Vagina (tissue), 2 donors: ENCODE measurements around the gene SP7. TPM values are rescaled to one million over a fixed set of nuclear protein-coding genes. Genes with fewer than 3 reads are reported as not detected.

ENCODE experiments used
- DNase-seq, 2 donors: peaks; one replicate each; pipeline ENCODE4 v3.0.0-alpha.2; 2017; ENCODE audit errors: extremely low spot score in 2 of 2
- H3K27ac ChIP-seq: fragments of 200-600 bp; sonication (generic); one replicate; pipeline ENCODE4 v1.5.1; 2019
- H3K27me3 ChIP-seq: fragments of 200-600 bp; sonication (generic); one replicate; pipeline ENCODE4 v1.5.1; 2019
- H3K36me3 ChIP-seq, 2 donors: fragments of 200-600 bp; sonication (generic); one replicate each; pipeline ENCODE4 v1.5.1; 2017 to 2019
- H3K4me1 ChIP-seq: fragments of 200-600 bp; sonication (generic); one replicate; pipeline ENCODE4 v1.5.1; 2019
- H3K4me3 ChIP-seq, 2 donors: fragments of 200-600 bp; sonication (generic); 1 replicate in 1 of 2; 2 replicates in 1 of 2; pipeline ENCODE4 v1.5.1; 2016 to 2019
- H3K9me3 ChIP-seq: fragments of 200-600 bp; sonication (generic); one replicate; pipeline ENCODE4 v1.5.1; 2019
- POLR2A ChIP-seq, 2 donors: fragments of 450-650 bp; IDR thresholded peaks; one replicate each; pipeline ENCODE4 v1.6.1; 2017; ENCODE audit warnings: antibody characterized with exemption in 2 of 2, mild to moderate bottlenecking in 2 of 2, moderate library complexity in 2 of 2
- POLR2AphosphoS5 ChIP-seq, 2 donors: sonication (generic); formaldehyde crosslinking; IDR thresholded peaks; one replicate each; pipeline ENCODE4 v1.9.0; 2017; ENCODE audit warnings: antibody characterized with exemption in 2 of 2, mild to moderate bottlenecking in 2 of 2, low read depth in 1 of 2; ENCODE audit not compliant: insufficient read depth in 1 of 2
- intact Hi-C: fragments of 100-400 bp; cut with DNase I; formaldehyde crosslinking; loops from one replicate; pipeline ENCODE4 v1.15.1; 2023
- total RNA-seq: library from RNA; depleted of rRNA; stranded (reverse); fragments of >200 nt; gene quantifications from one replicate; pipeline ENCODE4 v1.2.3, GENCODE V29; 2016
- TF ChIP-seq, protein P1 (sequence below), 3 experiments: fragments of 450-650 bp in 2 of 3; fragments of 200-600 bp in 1 of 3; sonication (generic) in 1 of 3; IDR thresholded peaks; one replicate each; pipeline ENCODE4 v1.5.1; 2017 to 2019; ENCODE audit warnings: antibody characterized with exemption in 3 of 3, mild to moderate bottlenecking in 2 of 3, moderate library complexity in 2 of 3

SP7 gene
- total RNA-seq, 1 donor from 2014 or later = not detected

GRCh38 chr12:53340398-53340797 is 4.2 kb upstream of the SP7 start:
- intact Hi-C loops = no loop called here

GRCh38 chr12:53338916-53339315 is 2.8 kb upstream of the SP7 start:
- no peak for DNase-seq
- intact Hi-C loops = no loop called here
- Histone ChIP-seq H3K9me3 (no peaks in the 10 kb centered on the region), H3K36me3 (no peaks in the 10 kb centered on the region), H3K4me3 (no peak overlapping the region), H3K4me1 (no peaks in the 10 kb centered on the region), H3K27me3 (peaks cover 8% of the 10 kb centered on the region), H3K27ac (no peak overlapping the region)
- TF ChIP-seq, protein P1, sequence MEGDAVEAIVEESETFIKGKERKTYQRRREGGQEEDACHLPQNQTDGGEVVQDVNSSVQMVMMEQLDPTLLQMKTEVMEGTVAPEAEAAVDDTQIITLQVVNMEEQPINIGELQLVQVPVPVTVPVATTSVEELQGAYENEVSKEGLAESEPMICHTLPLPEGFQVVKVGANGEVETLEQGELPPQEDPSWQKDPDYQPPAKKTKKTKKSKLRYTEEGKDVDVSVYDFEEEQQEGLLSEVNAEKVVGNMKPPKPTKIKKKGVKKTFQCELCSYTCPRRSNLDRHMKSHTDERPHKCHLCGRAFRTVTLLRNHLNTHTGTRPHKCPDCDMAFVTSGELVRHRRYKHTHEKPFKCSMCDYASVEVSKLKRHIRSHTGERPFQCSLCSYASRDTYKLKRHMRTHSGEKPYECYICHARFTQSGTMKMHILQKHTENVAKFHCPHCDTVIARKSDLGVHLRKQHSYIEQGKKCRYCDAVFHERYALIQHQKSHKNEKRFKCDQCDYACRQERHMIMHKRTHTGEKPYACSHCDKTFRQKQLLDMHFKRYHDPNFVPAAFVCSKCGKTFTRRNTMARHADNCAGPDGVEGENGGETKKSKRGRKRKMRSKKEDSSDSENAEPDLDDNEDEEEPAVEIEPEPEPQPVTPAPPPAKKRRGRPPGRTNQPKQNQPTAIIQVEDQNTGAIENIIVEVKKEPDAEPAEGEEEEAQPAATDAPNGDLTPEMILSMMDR (IDR thresholded peaks at IDR 0.05) = no peak
- TF ChIP-seq POLR2AphosphoS5 (IDR thresholded peaks at IDR 0.05; ENCODE audit: insufficient read depth in 1 of 2, low read depth in 1 of 2) (no peak), POLR2A (IDR thresholded peaks at IDR 0.05) (no peak)

More at GRCh38 chr12:53340398-53340797, 4.2 kb upstream of the SP7 start:
- H3K9me3 ChIP-seq = no peaks in the 10 kb centered on the region
- no peak overlapping the region for H3K27ac ChIP-seq
- no peaks in the 10 kb centered on the region for H3K36me3 ChIP-seq
- H3K4me3 ChIP-seq = no peak overlapping the region
- no peak for DNase-seq
- peaks cover 8% of the 10 kb centered on the region for H3K27me3 ChIP-seq
- TF ChIP-seq, protein P1 (IDR thresholded peaks at IDR 0.05) = no peak
- no peak for TF ChIP-seq POLR2AphosphoS5 (IDR thresholded peaks at IDR 0.05; ENCODE audit: insufficient read depth in 1 of 2, low read depth in 1 of 2)
- TF ChIP-seq POLR2A (IDR thresholded peaks at IDR 0.05) = no peak
- H3K4me1 ChIP-seq = peaks cover 9% of the 10 kb centered on the region

- H3K4me3 ChIP-seq = no peak overlapping the region
- no peaks in the 10 kb centered on the region for H3K36me3 ChIP-seq
- no peaks in the 10 kb centered on the region for H3K9me3 ChIP-seq
- peaks cover 8% of the 10 kb centered on the region for H3K27me3 ChIP-seq
- H3K4me1 ChIP-seq = no peaks in the 10 kb centered on the region
- intact Hi-C loops = no loop called here
- no peak for DNase-seq
- H3K27ac ChIP-seq = no peak overlapping the region
- TF ChIP-seq POLR2A (IDR thresholded peaks at IDR 0.05) (no peak), POLR2AphosphoS5 (IDR thresholded peaks at IDR 0.05; ENCODE audit: insufficient read depth in 1 of 2, low read depth in 1 of 2) (no peak)
- TF ChIP-seq, protein P1 (IDR thresholded peaks at IDR 0.05) = no peak
Measured at GRCh38 chr12:53338017-53338416, 1.9 kb upstream of the SP7 start.

DNA sequence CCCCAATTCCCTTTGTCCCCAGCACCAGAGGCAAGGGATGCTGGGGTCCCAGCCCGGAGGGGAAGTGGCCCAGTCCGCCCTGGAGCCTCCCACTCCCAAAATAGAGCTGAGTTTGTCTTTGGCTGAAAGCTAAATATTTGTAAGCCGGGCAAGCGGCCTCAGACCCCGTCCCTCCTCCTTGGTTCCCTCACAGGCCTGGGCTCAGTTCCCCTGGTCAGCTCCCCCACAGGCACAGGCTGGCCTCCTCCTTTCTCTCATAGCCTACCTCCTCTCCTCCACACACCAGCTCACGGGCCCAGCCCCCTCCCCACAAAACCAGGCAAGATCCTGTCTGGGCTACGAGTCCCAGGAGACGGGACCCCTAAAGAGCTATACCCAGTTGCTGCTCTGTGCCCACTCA is 1.3 kb downstream of the SP7 start:
- intact Hi-C loops = no loop called here
- DNase-seq = no peak
- Histone ChIP-seq H3K27ac (no peak overlapping the region), H3K27me3 (peaks cover 8% of the 10 kb centered on the region), H3K36me3 (no peaks in the 10 kb centered on the region), H3K9me3 (no peaks in the 10 kb centered on the region), H3K4me1 (no peaks in the 10 kb centered on the region), H3K4me3 (no peak overlapping the region)
- TF ChIP-seq, protein P1 (IDR thresholded peaks at IDR 0.05) = no peak
- no peak for TF ChIP-seq POLR2A (IDR thresholded peaks at IDR 0.05)
- no peak for TF ChIP-seq POLR2AphosphoS5 (IDR thresholded peaks at IDR 0.05; ENCODE audit: insufficient read depth in 1 of 2, low read depth in 1 of 2)

DNA sequence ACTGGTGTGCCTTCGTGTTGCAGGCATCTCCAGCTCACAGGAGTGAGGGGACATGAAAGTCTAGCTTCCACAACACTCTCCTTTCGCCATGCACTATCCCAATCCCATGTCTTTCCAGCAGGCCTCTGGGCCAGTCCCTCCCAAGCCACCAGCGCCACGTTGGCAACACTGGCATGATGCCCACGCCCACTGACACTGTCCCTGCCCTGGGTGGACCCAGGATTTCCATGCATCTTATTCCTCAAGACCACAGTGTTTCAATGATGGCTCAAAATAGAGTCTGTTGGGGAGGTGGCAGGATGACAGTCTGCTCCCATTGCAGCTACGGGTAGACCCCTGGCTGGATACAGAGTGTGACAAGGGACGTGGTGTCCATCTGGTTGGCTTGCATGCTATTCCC is 2.3 kb downstream of the SP7 start:
- no peak overlapping the region for H3K4me3 ChIP-seq
- TF ChIP-seq POLR2AphosphoS5 (IDR thresholded peaks at IDR 0.05; ENCODE audit: insufficient read depth in 1 of 2, low read depth in 1 of 2) (no peak), POLR2A (IDR thresholded peaks at IDR 0.05) (no peak)
- peaks cover 7% of the 10 kb centered on the region for H3K27me3 ChIP-seq
- H3K4me1 ChIP-seq = no peaks in the 10 kb centered on the region
- H3K27ac ChIP-seq = no peak overlapping the region
- no peaks in the 10 kb centered on the region for H3K9me3 ChIP-seq
- H3K36me3 ChIP-seq = no peaks in the 10 kb centered on the region
- DNase-seq = no peak
- intact Hi-C loops = no loop called here
